Ovary (tissue), 3 donors: Measurements from ENCODE around the gene ADGRA3.

Experiments
- CTCF ChIP-seq, 3 donors: fragments of 450-650 bp in 2 of 3; fragments of 200-600 bp in 1 of 3; IDR thresholded peaks; one replicate each; pipeline versions ENCODE4 v1.5.1 to v1.8.0; 2016 to 2022; ENCODE audit warnings: antibody characterized with exemption in 3 of 3, mild to moderate bottlenecking in 1 of 3
- EP300 ChIP-seq: sonication (generic); formaldehyde crosslinking; IDR thresholded peaks from one replicate; pipeline ENCODE4 v1.6.1; 2017; ENCODE audit warnings: antibody characterized with exemption
- donor health status: DM: no; HTN: no; CAD: no.

- no peak for TF ChIP-seq CTCF (IDR thresholded peaks at IDR 0.05)
- TF ChIP-seq EP300: no peak
These were observed 130.3 kb downstream of the ADGRA3 start for GRCh38 chr4:22385611-22386011.
